Germinal center (tissue), 1 donor: ENCODE data around the gene MSX1.

Experiments
- DNase-seq: peaks from one replicate; pipeline ENCODE4 v3.0.0; 2012; ENCODE audit warnings: mixed read lengths, low spot score

Gene MSX1

GRCh38 chr4:4857809-4858508 is 1.5 kb upstream of the MSX1 start:
- DNase-seq = no peak

GRCh38 chr4:4858527-4859324 is 739 bp upstream of the MSX1 start:
- DNase-seq = no peak

GRCh38 chr4:4859799-4860599 is 534 bp downstream of the MSX1 start:
- no peak for DNase-seq

- no peak for DNase-seq
Observed at GRCh38 chr4:4860600-4861389, 1.3 kb downstream of the MSX1 start.

- no peak for DNase-seq
Observed at GRCh38 chr4:4861390-4862018, 2.0 kb downstream of the MSX1 start.

- no peak for DNase-seq
Observed at GRCh38 chr4:4862071-4862551, 2.6 kb downstream of the MSX1 start.

GRCh38 chr4:4862665-4863482 is 3.4 kb downstream of the MSX1 start:
- no peak for DNase-seq

GRCh38 chr4:4864443-4864939 is 5.0 kb downstream of the MSX1 start:
- DNase-seq = no peak

- no peak for DNase-seq
Observed at GRCh38 chr4:4864940-4865704, 5.7 kb downstream of the MSX1 start.

- DNase-seq = no peak
Observed at GRCh38 chr4:4865705-4866123, 6.2 kb downstream of the MSX1 start.

GRCh38 chr4:4866124-4866865 is 6.8 kb downstream of the MSX1 start:
- no peak for DNase-seq

GRCh38 chr4:4866866-4867374 is 7.5 kb downstream of the MSX1 start:
- DNase-seq = no peak

- DNase-seq = no peak
Observed at GRCh38 chr4:4867375-4868039, 8.0 kb downstream of the MSX1 start.

GRCh38 chr4:4868040-4868757 is 8.7 kb downstream of the MSX1 start:
- DNase-seq = no peak

- no peak for DNase-seq
Observed at GRCh38 chr4:4868758-4869723, 9.6 kb downstream of the MSX1 start.
